SK-N-SH treated with all-trans-retinoic acid at 6 μM for 48 hours (cell line): ENCODE data around the gene CEP68.

Experiments
- CSDC2 ChIP-seq: fragments of 250-450 bp; sonication (Bioruptor Pico); IDR thresholded peaks from 2 replicates; pipeline ENCODE4 v1.5.0; 2020; ENCODE audit warnings: mild to moderate bottlenecking, moderate library complexity
- OSR1 ChIP-seq: fragments of 250-450 bp; sonication (Bioruptor Pico); IDR thresholded peaks from 2 replicates; pipeline ENCODE4 v1.8.0; 2022; ENCODE audit warnings: moderate library complexity, mild to moderate bottlenecking, inconsistent platforms
- TOX ChIP-seq: fragments of 250-450 bp; sonication (Bioruptor Pico); IDR thresholded peaks from 2 replicates; pipeline ENCODE4 v1.8.0; 2021; ENCODE audit warnings: mild to moderate bottlenecking, moderate library complexity, borderline replicate concordance
- ZFP3 ChIP-seq: fragments of 250-450 bp; sonication (Bioruptor Pico); IDR thresholded peaks from 2 replicates; pipeline ENCODE4 v1.5.0; 2020; ENCODE audit warnings: mild to moderate bottlenecking, moderate library complexity
- ZFP30 ChIP-seq: fragments of 450-650 bp; formaldehyde crosslinking; IDR thresholded peaks from 2 replicates; pipeline ENCODE4 v1.5.0; 2022; ENCODE audit warnings: mild to moderate bottlenecking, moderate library complexity
- TF ChIP-seq, protein P1 (sequence below): fragments of 250-450 bp; sonication (Bioruptor Pico); IDR thresholded peaks from 2 replicates; pipeline ENCODE4 v1.5.1; 2020; ENCODE audit warnings: low read depth, mild to moderate bottlenecking, moderate library complexity

DNA sequence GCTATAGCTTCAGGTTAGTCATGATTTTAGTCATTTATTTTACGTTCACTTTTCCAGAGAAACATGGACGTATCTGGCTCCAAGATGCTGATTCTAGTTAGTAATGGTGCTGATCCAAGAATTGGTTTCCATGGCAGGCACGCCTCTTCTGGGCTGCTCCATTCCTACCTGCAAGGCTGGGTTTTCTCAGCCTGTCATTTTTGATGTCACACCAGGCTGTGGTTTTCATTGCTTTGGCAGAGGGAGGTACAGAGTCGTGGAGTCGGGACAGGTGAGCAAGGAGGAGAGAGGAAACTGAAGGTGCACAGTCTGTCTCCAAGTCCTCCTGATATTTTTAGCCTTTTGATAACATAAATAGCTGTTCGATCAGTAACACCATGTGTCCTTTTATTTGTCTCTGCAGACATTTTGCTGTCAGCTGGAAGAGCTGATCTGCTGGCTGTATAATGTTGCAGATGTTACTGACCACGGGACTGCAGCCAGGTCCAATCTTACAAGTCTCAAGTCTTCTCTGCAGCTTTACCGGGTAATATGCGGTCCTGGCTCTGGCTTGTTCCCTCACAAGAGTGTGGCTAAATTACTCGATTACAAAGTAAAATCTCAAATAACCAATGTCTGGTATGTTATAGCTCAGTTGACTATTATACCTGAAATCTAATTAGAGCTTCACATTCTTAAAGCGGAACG, 17.8 kb downstream of the CEP68 start:
- TF ChIP-seq ZFP30 (CRISPR knock-in tag) (no peak), ZFP3 (CRISPR knock-in tag) (no peak), TOX (CRISPR knock-in tag) (no peak), CSDC2 (CRISPR knock-in tag) (no peak), OSR1 (CRISPR knock-in tag) (no peak)
- TF ChIP-seq, protein P1, sequence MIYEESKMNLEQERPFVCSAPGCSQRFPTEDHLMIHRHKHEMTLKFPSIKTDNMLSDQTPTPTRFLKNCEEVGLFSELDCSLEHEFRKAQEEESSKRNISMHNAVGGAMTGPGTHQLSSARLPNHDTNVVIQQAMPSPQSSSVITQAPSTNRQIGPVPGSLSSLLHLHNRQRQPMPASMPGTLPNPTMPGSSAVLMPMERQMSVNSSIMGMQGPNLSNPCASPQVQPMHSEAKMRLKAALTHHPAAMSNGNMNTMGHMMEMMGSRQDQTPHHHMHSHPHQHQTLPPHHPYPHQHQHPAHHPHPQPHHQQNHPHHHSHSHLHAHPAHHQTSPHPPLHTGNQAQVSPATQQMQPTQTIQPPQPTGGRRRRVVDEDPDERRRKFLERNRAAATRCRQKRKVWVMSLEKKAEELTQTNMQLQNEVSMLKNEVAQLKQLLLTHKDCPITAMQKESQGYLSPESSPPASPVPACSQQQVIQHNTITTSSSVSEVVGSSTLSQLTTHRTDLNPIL (CRISPR knock-in tag): no peak
